ENCODE results near the gene HTD2. TPM values are rescaled to one million over a fixed set of nuclear protein-coding genes. Genes with fewer than 3 reads are reported as not detected.
"Not testable (repeated sequence)": the region's sequence is repeated elsewhere in the genome, so short reads cannot be mapped to it uniquely, and the experiment has no call there.

The HTD2 gene
- total RNA-seq (2014; rRNA removed), result 9.2 and 14.3 TPM in 2 replicates
- 4.0 TPM for polyA plus RNA-seq (2012)

- peak; percentile 97 for DNase-seq (ENCODE audit: low read depth)
Measured at GRCh38 chr3:58305882-58306711, at the start of gene HTD2, which contains the start of gene RPP14. TSS of gene HTD2 (plus strand) at chr3:58306520. CDS start at chr3:58317614, 11,094 bp downstream. TSS of gene RPP14 (plus strand) at chr3:58306245. CDS start at chr3:58310330, 4,085 bp downstream.

- no peak for DNase-seq (ENCODE audit: low read depth)
Measured at GRCh38 chr3:58258392-58259055, 47.8 kb upstream of the HTD2 start.

GRCh38 chr3:58260261-58260731, 46.0 kb upstream of the HTD2 start:
- peak; percentile 87 for DNase-seq (ENCODE audit: low read depth)

- peak; percentile 74 for DNase-seq (ENCODE audit: low read depth)
Measured at GRCh38 chr3:58260733-58261132, 45.6 kb upstream of the HTD2 start.

GRCh38 chr3:58261954-58262666, 44.2 kb upstream of the HTD2 start:
- DNase-seq (ENCODE audit: low read depth), result no peak

GRCh38 chr3:58266577-58266976, 39.7 kb upstream of the HTD2 start:
- no peak for DNase-seq (ENCODE audit: low read depth)

GRCh38 chr3:58267543-58267942, 38.8 kb upstream of the HTD2 start:
- DNase-seq (ENCODE audit: low read depth), result not testable (repeated sequence)

GRCh38 chr3:58269356-58269755, 37.0 kb upstream of the HTD2 start:
- DNase-seq (ENCODE audit: low read depth), result no peak

GRCh38 chr3:58270485-58270884, 35.8 kb upstream of the HTD2 start:
- no peak for DNase-seq (ENCODE audit: low read depth)

GRCh38 chr3:58271901-58272501, 34.3 kb upstream of the HTD2 start:
- DNase-seq (ENCODE audit: low read depth), result peak; percentile 92

- DNase-seq (ENCODE audit: low read depth), result peak; percentile 26
Measured at GRCh38 chr3:58272891-58273290, 33.4 kb upstream of the HTD2 start.

- not testable (repeated sequence) for DNase-seq (ENCODE audit: low read depth)
Measured at GRCh38 chr3:58273362-58273761, 33.0 kb upstream of the HTD2 start.

- no peak for DNase-seq (ENCODE audit: low read depth)
Measured at GRCh38 chr3:58274027-58274614, 32.2 kb upstream of the HTD2 start.

- no peak for DNase-seq (ENCODE audit: low read depth)
Measured at GRCh38 chr3:58281069-58281468, 25.3 kb upstream of the HTD2 start.

- DNase-seq (ENCODE audit: low read depth), result no peak
Measured at GRCh38 chr3:58285334-58285733, 21.0 kb upstream of the HTD2 start.

- DNase-seq (ENCODE audit: low read depth), result no peak
Measured at GRCh38 chr3:58287354-58287753, 19.0 kb upstream of the HTD2 start.

- no peak for DNase-seq (ENCODE audit: low read depth)
Measured at GRCh38 chr3:58288011-58288728, 18.1 kb upstream of the HTD2 start.

GRCh38 chr3:58288964-58289613, 17.2 kb upstream of the HTD2 start:
- not testable (repeated sequence) for DNase-seq (ENCODE audit: low read depth)

GRCh38 chr3:58290446-58290845, 15.9 kb upstream of the HTD2 start:
- not testable (repeated sequence) for DNase-seq (ENCODE audit: low read depth)
